Activated T-cell treated with anti-CD3 and anti-CD28 coated beads for 24 hours (primary cell): ENCODE measurements around the gene RANBP17.
"Not testable (repeated sequence)": the region's sequence is repeated elsewhere in the genome, so short reads cannot be mapped to it uniquely, and the experiment has no call there.

ENCODE experiments used
- DNase-seq: peaks from one replicate; pipeline ENCODE4 v3.0.0-alpha.2; 2020; ENCODE audit warnings: low read depth

RANBP17 gene

DNA sequence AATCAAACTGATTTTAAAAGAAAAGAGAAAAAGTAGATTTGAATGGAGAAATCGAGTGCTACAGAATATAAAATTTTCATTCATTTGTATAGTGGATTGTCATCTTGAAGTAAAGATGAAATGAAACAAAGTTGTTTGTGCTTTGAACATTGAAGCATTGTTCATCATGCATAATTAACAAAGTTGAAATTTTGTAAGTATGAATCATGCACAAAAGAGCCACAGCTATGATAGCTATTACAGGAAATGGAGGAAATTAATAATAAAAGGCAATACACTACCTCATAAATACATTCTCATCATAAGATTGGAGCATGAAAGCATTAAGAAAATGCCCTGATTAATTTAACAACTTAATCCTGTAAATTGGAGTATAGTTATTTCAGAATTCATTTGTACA is 293.8 kb downstream of the RANBP17 start:
- no peak for DNase-seq

DNA sequence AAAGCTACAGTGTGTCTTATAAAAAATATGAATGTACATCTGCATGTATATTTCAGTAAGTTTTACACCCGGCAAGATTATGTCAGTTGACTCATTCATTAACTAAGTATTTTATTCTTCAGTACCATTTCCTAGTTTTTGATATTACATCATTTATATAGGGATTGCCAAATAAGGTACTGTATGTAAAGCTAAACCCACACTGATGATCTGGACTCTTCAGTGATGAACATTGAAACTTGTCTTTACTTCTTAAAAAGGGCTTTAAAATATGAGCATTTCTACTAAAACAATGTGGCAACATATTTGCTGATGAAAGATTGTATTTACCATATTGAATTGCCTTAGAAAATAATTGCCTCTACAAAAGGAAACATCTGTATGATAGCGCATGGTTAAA is 295.5 kb downstream of the RANBP17 start:
- no peak for DNase-seq

DNA sequence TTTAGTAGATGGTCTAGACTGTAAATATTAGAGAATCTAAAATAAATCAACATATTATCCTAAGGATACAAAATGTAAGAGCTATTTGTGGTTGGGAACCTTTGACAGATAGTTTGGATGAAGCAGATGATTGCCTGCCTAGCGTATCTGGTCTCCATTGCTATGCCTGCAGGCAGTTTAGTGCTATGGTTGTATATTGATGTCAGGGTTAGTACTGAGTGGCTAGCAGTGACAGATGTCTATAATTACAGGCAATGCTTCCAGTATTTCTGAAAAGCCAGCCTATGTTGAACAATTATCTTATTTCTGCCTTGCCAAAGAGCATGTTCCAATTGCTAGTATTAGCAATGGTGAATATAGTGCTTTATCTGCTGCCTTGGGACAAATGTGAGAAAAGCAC is 296.0 kb downstream of the RANBP17 start:
- no peak for DNase-seq

DNA sequence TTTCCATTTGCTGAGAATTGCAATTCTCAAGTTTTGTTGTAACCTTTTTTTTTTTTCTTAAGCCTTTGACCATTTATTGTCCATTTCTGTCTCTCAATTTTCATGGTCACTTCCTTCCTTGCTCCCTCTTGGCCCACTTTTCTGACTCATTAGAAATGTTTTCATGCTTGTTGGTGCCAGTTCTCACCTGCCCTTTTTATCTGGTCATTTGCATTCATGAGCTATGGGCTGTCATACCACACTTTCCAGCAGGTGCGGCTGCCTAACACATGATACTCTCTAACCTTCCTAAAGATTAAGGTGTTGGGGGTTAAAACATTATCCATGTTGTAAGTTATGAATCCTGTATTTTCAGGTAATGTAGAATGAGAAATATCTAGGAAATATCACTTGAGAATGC is 296.8 kb downstream of the RANBP17 start:
- DNase-seq, result no peak

DNA sequence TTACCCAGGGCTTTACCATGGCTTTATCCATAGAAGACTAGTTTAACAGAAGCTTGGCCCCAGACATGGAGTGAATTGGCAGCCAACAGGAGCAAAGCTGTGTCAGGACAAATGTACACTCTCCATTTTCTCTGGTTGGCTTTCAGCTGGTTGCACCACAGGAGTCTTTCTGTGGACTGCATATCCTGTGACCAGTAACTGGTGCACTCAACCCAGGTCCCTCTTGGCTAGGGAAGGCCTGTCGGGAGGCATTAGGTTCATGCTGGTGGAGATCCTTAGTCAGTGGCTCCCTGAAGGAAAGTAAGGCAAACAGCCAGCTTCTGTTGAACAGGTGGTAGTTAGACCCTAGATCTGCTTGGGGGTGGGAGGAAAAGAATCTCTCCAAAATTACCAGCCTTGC is 300.3 kb downstream of the RANBP17 start:
- DNase-seq, result no peak

DNA sequence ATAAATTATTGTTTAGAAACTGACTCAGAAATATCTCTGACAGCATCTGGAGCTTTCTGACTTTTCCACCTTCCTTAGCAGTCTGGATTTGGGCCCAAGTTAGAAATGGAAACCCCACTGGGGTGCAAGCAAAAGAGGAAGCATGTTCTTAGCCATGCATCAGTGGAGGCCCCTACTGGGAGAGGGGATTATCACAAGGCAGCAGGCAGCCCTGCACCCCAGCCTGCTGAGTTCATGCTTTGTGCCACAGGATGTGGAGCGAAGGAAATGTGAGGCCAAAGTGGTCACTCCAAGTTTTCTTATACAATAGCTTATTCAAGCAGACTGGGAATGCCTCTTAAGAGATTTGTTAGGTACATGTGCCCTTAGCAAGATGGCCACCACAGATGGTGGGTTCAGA is 300.8 kb downstream of the RANBP17 start:
- no peak for DNase-seq

DNA sequence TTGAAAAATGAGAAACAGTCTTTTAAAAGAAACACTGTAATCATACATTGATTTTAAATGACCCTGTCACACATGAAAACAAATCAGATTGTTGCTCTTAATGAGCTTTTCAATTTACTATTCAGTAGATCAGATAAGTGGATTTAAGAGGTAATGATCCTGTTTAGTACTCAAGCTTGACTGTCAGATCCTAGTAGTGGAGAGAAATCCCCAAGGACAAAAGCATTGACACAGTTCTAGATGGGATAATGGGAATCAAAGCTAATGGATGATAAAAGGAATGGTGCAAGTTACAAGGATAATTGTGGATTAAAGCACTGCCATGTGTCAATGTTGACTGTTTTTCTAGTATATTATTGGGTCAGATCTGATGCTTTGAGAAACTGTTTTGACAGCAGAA is 304.9 kb downstream of the RANBP17 start:
- DNase-seq, result no peak

DNA sequence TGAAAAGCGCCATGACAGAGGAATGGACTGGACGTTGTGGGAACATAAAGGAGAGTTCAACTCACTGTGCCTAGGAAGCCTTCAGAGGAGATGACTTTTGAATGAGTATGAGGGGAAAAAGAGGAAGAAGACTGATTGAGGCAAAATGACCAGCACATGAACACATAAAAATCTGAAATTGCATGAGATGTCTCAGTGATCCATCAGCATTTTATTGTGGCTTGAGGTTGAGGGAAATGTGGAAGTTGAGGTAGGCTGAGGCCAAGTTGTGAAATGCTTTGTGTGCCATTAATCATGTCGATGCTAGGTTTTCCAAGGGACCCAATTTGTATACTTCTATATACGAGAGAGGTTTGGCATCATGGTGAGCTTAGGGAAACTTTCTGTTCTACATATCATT is 306.4 kb downstream of the RANBP17 start:
- no peak for DNase-seq

DNA sequence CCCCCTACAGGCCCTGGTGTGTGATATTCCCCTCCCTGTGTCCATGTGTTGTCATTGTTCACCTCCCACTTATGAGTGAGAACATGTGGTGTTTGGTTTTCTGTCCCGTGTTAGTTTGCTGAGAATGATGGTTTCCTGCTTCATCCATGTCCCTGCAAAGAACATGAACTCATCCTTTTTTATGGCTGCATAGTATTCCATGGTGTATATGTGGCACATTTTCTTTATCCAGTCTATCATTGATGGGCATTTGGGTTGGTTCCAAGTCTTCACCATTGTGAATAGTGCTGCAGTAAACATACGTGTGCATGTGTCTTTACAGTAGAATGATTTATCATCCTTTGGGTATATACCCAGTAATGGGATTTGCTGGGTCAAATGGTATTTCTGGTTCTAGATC is 313.1 kb downstream of the RANBP17 start:
- not testable (repeated sequence) for DNase-seq

DNA sequence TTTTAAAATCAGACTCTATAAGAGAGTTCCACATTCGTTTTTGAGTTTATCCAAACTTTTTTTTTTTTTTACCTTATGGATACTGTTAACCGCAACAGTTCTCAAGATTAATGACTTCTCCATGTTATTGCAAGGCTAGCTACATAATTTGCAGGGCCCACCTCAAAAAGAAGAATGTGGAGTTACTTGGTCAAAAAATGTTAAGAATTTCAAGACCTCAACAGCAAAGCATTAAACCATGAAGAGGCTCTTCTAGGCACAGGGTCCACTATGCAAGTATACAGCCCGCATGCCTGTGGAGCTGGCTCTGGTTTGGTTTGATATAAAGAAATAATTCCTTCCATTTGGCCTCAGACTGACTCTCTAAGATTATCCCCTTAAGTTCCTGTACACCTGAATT is 313.9 kb downstream of the RANBP17 start:
- no peak for DNase-seq

DNA sequence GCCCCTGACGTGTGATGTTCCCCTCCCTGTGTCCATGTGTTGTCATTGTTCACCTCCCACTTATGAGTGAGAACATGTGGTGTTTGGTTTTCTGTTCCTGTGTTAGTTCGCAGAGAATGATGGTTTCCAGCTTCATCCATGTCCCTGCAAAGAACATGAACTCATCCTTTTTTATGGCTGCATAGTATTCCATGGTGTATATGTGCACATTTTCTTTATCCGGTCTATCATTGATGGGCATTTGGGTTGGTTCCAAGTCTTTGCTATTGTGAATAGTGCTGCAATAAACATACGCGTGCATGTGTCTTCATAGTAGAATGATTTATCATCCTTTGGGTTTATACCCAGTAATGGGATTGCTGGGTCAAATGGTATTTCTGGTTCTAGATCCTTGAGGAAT is 316.4 kb downstream of the RANBP17 start:
- not testable (repeated sequence) for DNase-seq

DNA sequence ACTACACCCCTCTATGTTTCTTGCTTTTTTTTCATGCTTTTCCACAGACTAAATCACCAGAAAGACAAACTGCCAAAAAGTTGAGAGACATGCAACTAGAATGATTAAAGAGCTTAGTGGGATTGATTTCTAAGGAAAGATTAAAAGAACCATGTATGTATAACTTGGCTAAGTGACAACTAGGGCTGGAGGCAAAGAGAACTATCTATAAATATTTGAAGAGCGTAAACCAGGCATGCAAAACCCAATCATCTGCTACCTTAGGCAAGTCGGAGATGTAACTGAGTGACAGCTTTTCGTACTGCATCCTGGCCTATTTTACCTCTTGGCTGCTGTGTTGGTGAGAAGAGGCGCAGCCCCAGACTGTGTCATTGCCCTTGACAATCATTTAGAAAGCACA is 326.2 kb downstream of the RANBP17 start:
- DNase-seq, result no peak

DNA sequence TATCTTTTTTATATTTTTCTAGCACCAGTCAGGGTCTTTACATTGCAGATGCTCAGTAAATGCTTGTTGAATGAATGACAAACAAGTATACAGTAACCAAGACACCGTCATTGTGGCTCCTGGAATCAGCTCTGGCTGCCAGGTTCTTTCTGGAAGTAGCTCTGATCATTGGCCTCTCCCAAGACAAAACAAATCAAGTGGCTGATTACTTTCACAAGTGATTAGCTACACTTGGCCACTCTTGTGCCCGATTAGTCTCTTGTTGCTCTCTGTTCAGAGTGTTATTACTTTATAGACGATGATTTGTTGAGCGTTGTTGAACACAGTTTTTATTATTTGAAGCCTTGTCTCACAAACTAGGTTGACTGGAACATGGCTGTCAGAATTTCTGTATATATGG is 327.6 kb downstream of the RANBP17 start:
- no peak for DNase-seq

DNA sequence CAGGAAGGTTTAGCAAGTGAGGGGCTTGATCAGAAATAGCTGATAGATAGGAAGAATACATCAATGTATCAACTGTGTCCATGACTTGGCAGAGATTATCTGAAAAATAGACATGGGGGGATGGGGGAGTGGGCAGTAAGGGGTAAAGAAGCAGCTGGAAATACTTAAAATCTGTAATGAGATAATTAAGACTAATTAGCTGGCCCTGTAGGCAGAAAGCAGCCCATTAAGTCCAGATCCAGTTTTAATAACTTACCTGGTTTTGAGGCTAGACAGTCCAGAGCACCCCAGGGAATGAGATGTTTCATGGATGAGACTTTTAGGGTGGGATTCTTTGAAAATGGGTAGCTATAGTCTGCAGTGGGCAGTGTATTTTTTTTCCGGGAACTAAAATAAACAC is 330.3 kb downstream of the RANBP17 start:
- DNase-seq, result no peak

DNA sequence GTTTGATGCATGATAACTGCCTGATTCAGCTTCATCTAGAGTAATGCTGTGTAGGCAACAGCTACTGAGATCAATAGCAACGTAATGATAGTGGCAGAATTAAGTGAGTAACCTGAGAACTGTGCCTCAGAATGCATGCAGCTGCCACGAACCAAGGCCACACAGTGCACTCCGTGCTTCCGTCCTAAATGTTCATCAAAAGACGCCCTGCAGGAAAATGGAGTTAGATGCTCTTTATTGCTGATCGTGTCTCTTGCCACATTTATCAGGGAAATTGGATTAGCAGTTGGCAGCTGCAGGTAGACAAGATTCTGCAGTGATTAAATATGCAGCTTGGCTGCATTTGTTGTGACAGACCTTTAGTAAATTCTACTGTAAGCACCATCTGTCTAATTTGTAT is 339.5 kb downstream of the RANBP17 start:
- DNase-seq, result no peak

DNA sequence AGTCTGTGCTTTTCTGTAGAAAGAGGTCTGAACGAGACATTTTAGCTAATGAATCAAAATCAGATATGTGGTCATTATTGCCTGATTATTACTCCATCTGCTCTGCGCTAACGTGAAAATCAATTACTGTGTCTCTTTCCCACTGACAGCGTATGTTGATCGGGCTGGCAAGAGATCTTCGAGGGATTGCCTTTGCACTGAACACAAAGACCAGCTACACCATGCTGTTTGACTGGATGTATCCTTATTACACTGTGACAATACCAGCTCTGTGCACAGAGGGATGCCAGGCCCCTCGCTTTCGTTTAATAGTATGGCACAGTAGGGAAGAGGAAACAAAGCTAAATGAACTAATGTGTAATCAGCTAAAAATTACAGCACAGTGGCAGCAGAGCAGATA is 343.6 kb downstream of the RANBP17 start:
- DNase-seq, result no peak

DNA sequence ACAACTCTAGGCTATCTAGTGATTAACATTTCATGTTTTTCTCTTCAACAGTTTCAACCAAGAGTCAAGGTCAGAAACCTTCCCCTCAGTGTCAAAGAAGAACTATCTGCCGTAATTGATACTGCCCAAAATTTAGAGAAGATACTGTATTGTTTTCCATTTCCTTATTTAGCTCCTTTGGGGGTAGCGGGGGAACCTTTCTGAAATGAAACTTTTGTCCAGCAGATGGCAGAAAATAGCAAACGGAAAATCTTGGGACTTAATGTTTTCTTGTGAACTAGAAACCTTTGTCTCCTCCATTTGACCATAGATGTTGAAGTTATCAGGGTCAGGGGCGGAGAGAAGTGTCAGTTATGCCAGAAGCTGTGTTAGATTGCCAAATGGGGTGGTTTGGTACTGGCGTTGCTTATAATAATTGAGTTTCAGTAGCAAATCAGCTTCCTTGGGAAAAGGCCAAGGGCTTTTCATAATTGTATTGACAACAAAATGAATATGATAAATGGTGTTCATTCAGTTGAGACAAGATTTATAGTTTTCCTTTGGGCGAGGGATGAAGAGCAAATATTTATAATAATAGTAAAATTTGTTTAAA is 345.5 kb downstream of the RANBP17 start:
- no peak for DNase-seq

DNA sequence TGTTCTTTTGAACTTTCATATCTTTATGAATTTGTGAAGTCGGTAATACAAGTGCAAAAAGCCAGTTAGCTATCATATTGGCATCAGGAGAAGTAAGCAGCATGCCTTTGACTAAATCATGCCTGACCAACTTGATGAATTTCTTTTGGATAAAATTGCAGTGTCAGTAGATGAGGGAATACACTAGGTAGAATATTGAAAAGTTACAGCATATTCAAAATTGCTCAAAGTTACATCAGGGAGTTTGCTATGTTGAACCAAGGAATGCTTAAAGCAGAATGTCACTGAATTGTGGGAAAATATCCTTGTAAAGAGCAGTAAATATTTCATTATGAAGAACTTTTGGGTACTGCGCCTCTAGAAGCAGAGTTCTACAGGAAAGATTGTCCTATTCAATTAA is 360.1 kb downstream of the RANBP17 start:
- DNase-seq, result no peak

DNA sequence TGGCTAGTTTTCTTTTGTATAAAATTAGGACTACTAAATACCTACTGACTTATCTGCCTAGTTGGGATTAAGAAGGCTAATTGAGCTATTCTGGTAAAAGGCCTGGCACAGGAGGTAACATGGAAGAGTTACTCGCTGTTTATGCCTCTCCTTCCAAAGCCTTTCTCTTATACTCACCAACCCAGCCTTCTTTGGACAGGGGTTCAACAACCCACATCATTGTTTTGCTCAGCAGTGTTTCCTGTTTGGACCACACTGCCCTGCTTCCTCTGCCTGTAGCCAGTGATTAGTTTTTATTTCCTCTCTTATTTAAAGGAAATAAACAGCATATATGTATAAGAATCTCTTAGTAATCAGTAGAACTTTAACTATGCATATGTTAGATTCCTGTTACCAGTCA is 362.1 kb downstream of the RANBP17 start:
- DNase-seq, result no peak

DNA sequence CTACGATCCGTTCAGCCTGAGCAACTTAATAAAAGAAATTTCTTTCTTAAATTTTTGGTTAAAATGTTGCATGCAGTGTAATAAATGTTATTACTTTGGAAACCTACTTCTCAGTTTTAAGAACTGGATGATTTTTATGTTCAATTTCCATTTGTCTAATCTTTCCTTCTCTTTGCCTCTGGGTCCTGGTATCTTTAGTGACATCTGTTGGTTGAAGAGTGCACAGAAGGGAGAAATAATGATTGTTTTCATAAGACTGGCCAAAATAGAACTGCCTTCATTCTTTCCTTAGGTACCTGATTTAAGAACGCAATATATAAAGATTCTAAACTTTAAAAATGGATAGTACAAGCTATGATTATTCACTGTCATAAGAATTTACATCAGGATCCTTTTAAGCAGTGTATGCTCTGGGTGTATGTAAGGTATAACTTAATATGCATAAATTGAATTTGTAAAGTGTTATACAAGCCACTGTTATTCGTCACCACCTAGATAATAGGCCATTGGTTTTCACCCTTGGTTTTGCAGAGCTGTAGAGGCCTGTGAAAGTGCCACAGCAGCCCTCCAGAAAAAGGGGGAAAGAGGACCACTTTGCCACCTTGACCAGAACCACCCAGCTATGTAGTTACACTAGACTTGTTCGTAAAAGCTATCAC is 364.4 kb downstream of the RANBP17 start:
- no peak for DNase-seq

DNA sequence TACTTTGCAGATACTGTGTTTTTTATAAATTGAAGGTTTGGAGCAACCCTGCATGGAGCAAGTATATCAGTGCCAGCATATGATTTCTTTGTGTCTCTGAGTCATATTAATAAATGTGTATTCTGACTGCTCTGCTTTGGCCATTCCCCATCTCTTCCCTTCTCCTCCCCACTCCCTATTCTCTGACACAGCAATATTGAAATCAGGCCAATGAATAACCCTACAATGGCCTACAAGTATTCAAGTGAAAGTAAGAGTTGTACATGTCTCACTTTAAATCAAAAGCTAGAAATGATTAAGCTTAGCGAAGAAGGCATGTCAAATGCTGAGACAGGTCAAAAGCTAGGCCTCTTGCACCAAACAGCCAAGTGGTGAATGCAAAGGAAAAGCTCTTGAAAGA is 365.0 kb downstream of the RANBP17 start:
- DNase-seq, result no peak

DNA sequence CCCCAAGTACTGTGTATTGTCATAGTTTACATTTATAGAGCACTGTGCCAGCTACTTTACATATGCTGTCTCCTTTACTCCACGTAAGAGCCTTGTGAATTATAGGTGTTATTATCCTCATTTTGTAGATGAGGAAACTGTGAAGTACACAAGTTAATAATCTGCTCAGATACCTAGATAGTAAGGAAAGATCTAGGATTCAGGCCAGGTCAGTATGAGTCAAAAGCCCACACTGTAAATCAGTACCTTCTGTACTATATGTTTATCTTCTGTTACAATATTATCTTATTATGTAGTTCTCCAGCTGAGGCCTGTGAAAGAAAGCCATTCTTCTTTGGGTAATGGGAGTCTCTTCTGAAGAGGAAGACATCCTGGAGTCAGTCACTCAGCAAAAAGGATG is 374.8 kb downstream of the RANBP17 start:
- DNase-seq, result no peak

DNA sequence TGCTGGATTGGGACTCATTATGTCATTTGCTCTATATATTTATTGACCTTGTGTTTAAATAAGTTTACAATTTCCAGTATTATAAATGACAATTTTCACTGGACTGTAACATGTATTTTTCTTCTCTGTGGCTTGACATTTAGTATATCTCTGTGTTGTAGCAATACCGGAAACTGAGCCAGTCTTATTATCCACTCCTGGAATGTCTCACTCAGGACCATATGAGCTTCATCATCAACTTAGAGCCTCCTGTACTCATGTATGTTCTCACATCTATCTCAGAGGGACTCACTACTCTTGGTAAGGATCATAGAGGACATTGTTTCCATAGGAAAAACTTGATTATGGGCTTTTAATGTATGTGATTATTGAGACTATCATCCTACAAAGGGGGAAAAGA is 380.7 kb downstream of the RANBP17 start:
- DNase-seq, result no peak

DNA sequence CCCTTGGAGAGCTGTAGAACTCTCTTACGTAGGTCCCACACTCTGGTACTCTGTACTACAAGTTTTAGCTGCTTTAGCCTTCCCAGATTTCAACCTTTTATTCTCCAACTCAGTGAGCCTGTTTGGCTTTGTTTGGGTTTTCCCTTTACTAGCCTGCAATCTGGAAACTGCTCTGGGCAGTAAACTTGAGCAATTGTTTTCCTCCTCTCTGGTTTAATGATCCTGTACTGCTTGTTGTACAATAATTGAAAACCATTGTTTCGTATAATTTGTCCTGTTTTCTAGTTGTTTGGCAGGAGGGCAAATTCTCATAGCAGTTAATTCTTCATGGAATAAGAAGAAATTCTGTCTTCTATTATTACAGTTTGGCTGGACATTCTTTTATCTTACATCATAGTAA is 384.4 kb downstream of the RANBP17 start:
- DNase-seq, result no peak
